HG02678 (cell line): ENCODE measurements around the gene ALKBH8.

ENCODE experiments used
- ATAC-seq: cut with Tn5 transposase; IDR thresholded peaks from one replicate; pipeline ENCODE4 v1.9.1; 2021; ENCODE audit warnings: mild to moderate bottlenecking, moderate library complexity; ENCODE audit not compliant: unreplicated experiment

ALKBH8 gene, protein sequence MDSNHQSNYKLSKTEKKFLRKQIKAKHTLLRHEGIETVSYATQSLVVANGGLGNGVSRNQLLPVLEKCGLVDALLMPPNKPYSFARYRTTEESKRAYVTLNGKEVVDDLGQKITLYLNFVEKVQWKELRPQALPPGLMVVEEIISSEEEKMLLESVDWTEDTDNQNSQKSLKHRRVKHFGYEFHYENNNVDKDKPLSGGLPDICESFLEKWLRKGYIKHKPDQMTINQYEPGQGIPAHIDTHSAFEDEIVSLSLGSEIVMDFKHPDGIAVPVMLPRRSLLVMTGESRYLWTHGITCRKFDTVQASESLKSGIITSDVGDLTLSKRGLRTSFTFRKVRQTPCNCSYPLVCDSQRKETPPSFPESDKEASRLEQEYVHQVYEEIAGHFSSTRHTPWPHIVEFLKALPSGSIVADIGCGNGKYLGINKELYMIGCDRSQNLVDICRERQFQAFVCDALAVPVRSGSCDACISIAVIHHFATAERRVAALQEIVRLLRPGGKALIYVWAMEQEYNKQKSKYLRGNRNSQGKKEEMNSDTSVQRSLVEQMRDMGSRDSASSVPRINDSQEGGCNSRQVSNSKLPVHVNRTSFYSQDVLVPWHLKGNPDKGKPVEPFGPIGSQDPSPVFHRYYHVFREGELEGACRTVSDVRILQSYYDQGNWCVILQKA

GRCh38 chr11:107565219-107565937, at the start of gene ALKBH8:
Gene ALKBH8 (minus strand): TSS chr11:107565735. CDS start chr11:107560893, 4,842 bp downstream.
- ATAC-seq = peak; percentile 83

DNA sequence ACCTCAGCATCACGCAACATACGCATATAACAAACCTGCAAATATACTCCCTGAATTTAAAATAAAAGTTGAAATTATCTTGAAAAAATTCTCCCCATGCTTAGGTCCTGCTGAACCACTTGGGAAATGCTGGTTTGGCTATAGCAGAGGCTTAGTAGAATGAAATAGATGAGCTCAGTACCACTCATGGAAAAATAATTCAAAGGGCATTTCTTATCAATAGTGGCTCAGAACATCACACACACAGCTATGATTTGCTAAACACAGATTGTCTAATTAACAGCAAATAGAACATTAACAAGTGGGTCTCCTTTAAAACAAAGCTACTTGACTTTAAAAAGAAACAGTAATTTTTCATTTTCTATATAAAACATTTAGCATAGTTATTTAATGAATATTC, 46.9 kb upstream of the ALKBH8 start:
- ATAC-seq = no peak

GRCh38 chr11:107609400-107610218, 44.1 kb upstream of the ALKBH8 start:
- ATAC-seq = no peak

GRCh38 chr11:107608809-107609208, 43.3 kb upstream of the ALKBH8 start:
- no peak for ATAC-seq

- no peak for ATAC-seq
Observed at GRCh38 chr11:107606141-107606540, 40.6 kb upstream of the ALKBH8 start.

- ATAC-seq = no peak
Observed at GRCh38 chr11:107605061-107606006, 39.8 kb upstream of the ALKBH8 start.

GRCh38 chr11:107598225-107599139, 32.9 kb upstream of the ALKBH8 start:
- peak; percentile 86 for ATAC-seq

- no peak for ATAC-seq
Observed at GRCh38 chr11:107594736-107595135, 29.2 kb upstream of the ALKBH8 start.

GRCh38 chr11:107593951-107594350, 28.4 kb upstream of the ALKBH8 start:
- ATAC-seq = no peak

- ATAC-seq = no peak
Observed at GRCh38 chr11:107592813-107593212, 27.3 kb upstream of the ALKBH8 start.

DNA sequence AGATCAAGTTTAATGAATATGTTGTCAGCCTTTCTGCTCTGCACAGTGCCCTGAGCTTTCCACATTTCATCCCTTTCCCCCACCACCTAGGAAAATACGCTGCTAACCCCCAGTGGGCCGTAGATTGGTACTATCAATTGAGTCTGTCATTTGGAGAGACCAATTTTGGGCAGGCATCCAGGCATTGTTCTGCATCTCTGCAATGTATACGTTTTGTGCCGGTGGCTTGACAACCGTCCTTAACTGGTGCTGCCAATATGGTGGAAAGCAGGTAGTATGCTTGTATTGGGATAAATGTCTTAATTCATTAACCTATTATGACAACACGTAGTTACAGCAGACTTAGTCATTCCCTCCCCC, 26.7 kb upstream of the ALKBH8 start:
- no peak for ATAC-seq

- peak; percentile 32 for ATAC-seq
Observed at GRCh38 chr11:107591378-107592230, 26.1 kb upstream of the ALKBH8 start.

DNA sequence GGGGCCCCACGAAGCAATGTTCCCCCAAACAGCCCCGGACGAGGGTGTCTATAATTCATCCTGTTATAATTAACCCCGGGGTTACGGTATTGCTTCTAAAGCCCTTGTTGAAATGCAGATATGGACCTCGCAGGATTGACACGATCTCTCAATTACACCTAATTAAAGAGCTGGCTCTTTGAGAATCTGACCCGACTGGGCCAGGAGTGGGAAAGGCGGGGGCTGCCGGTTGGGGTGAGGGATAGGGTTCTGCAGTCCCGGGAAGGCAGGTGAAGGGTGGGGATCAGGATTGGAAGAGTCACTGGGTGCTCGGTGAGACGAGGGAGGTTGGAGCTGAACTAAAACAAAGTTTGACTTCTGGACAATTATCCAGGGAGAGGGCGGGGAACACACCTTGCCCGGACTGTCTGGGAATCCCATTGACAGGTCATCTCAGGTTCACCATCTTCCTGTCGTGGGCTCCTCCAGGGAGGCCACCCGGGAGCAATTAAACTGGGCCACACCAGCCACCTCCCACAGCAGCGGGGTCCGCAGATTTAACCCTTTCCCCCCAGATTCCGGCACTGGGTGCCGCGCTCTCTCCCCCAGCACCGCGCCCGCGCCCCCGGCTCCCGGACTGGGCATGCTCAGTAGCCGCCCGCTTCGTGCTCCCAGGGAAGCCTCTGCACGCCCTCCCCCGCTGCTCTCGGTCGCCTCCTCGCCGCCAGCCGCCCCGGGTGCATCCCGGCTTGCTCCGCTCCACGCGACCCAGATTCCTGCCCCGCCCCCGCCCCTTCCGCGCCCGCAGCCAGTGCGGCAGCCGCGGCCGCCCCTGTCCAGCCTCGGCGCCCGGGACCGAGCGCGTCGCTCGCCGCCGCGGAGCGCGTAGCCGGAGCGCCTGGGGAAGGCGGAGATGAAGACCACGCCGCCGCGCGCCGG, 25.2 kb upstream of the ALKBH8 start, which contains the start of gene ELMOD1:
TSS of gene ELMOD1 (plus strand) at position 688 of the 918 bp plus-strand sequence. CDS start 27,043 bp downstream, outside the sequence.
- peak; percentile 62 for ATAC-seq

DNA sequence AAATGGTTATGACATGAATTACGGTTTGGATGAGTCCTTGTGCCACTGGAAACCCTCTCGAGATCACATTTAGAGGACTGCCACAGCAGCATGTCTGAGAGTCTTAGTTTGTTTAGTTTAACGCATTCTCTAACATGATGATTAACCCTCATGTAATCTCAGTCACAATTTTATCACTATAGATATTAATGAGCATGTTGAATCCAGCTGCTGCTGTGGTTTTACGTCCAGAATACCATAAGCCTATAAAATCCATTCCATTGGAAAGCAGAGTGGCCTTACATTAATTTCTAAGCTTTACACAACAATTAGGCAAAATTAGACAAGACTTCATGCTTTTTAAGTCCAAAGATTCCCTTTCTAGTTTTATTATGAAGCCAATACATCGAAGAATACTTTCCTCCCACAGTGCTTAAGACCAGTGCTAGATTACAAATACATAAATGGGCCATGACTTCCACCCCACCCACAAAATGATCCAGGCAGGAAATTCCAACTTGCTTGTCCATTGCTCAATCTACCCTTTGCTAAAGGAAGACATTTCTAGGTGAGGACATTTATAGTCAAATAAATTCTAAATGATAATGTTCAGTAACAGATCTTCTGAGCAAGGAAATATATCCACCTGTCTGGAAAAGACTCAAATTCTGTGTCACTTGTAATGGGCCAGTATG, 21.9 kb upstream of the ALKBH8 start:
- ATAC-seq = no peak

- no peak for ATAC-seq
Observed at GRCh38 chr11:107583629-107584195, 18.2 kb upstream of the ALKBH8 start.

DNA sequence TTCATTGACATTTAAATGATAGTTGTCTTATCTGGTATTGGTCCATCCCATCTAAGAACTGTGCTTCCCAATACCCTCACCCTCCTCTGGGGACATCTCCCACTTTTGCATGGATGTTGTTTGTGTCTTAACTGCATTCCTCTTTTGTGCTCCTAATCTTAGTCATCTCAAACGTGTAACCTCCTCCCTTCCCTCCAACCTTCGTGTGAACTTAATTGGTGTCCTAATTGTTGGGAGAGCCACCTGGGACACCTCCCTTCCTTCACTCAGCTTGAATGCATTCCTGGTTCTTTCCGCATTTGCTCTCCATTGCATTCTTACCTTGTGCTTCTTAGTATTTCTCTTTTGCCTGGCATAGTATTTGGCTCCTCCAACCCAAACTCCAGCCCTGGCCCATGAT, 15.6 kb upstream of the ALKBH8 start:
- ATAC-seq = no peak
